Activated CD4-positive, alpha-beta T cell treated with anti-CD3 and anti-CD28 coated beads for 24 hours (primary cell): ENCODE data around the gene TTC23.
"Not testable (repeated sequence)": the region's sequence is repeated elsewhere in the genome, so short reads cannot be mapped to it uniquely, and the experiment has no call there.

Source experiments
- DNase-seq, 2 donors: peaks; one replicate each; pipeline ENCODE4 v3.0.0-alpha.2; 2020; ENCODE audit warnings: low read depth in 2 of 2

The TTC23 gene

GRCh38 chr15:99197856-99198255, 51.5 kb downstream of the TTC23 start:
- no peak for DNase-seq

GRCh38 chr15:99192181-99192580, 57.2 kb downstream of the TTC23 start:
- DNase-seq = not testable (repeated sequence)

GRCh38 chr15:99187936-99188335, 61.4 kb downstream of the TTC23 start:
- no peak for DNase-seq

GRCh38 chr15:99185414-99186130, 63.8 kb downstream of the TTC23 start:
- DNase-seq = no peak

GRCh38 chr15:99182791-99183190, 66.6 kb downstream of the TTC23 start:
- no peak for DNase-seq

- DNase-seq = no peak
These were observed 67.8 kb downstream of the TTC23 start for GRCh38 chr15:99181545-99181971.

- DNase-seq = no peak
These were observed 68.4 kb downstream of the TTC23 start for GRCh38 chr15:99180964-99181306.

- no peak for DNase-seq
These were observed 69.1 kb downstream of the TTC23 start for GRCh38 chr15:99180086-99180963.

- DNase-seq = no peak
These were observed 71.7 kb downstream of the TTC23 start for GRCh38 chr15:99177679-99178078.

GRCh38 chr15:99176757-99177156, 72.6 kb downstream of the TTC23 start:
- no peak for DNase-seq

GRCh38 chr15:99174567-99175395, 74.6 kb downstream of the TTC23 start:
- DNase-seq = no peak

GRCh38 chr15:99172989-99173388, 76.4 kb downstream of the TTC23 start:
- no peak for DNase-seq

- no peak for DNase-seq
These were observed 77.2 kb downstream of the TTC23 start for GRCh38 chr15:99172171-99172570.

GRCh38 chr15:99170476-99171065, 78.8 kb downstream of the TTC23 start:
- no peak for DNase-seq

- DNase-seq = no peak
These were observed 79.5 kb downstream of the TTC23 start for GRCh38 chr15:99169769-99170311.

GRCh38 chr15:99168601-99169580, 80.5 kb downstream of the TTC23 start:
- no peak for DNase-seq

- DNase-seq = no peak
These were observed 81.7 kb downstream of the TTC23 start for GRCh38 chr15:99167640-99168039.

- DNase-seq = no peak
These were observed 82.2 kb downstream of the TTC23 start for GRCh38 chr15:99167201-99167600.

- no peak for DNase-seq
These were observed 83.3 kb downstream of the TTC23 start for GRCh38 chr15:99165956-99166689.
